GM13977 (cell line): Measurements from ENCODE around the gene NTMT1.

ENCODE experiments used
- DNase-seq: peaks from one replicate; pipeline ENCODE4 v3.0.0; 2012; ENCODE audit warnings: low spot score
- CTCF ChIP-seq: IDR thresholded peaks from 2 replicates; pipeline ENCODE4 v1.5.1; 2012; ENCODE audit warnings: mild to moderate bottlenecking, control low read depth; ENCODE audit not compliant: insufficient read depth; ENCODE audit errors: extremely low read depth, missing control alignments
- in situ Hi-C: fragments of 300-500 bp; cut with MboI; formaldehyde crosslinking; loops from one replicate; pipeline ENCODE4 v1.12.0; 2022; ENCODE audit warnings: low sequenced_read_pairs, low pct_unique_long_range_greater_than_20kb, mixed read lengths, inconsistent platforms; ENCODE audit not compliant: unreplicated experiment

Gene NTMT1

GRCh38 chr9:129667850-129668249 lies 41.9 kb downstream of the NTMT1 start:
- DNase-seq = no peak
- no peak for TF ChIP-seq CTCF
- in situ Hi-C loops = loop anchor here (25.0 kb wide), 1 partner anchor 119 kb away; no protein-coding TSS in a partner anchor

GRCh38 chr9:129669141-129669718 lies 43.3 kb downstream of the NTMT1 start:
- DNase-seq = no peak
- TF ChIP-seq CTCF = no peak
- in situ Hi-C loops = loop anchor here (25.0 kb wide), 1 partner anchor 118 kb away; no protein-coding TSS in a partner anchor

- in situ Hi-C loops = loop anchor here (25.0 kb wide), 1 partner anchor 117 kb away; no protein-coding TSS in a partner anchor
- DNase-seq = no peak
- TF ChIP-seq CTCF = no peak
These were observed 44.0 kb downstream of the NTMT1 start for GRCh38 chr9:129669946-129670345.

GRCh38 chr9:129671065-129671464 lies 45.1 kb downstream of the NTMT1 start:
- in situ Hi-C loops = loop anchor here (25.0 kb wide), 1 partner anchor 116 kb away; no protein-coding TSS in a partner anchor
- TF ChIP-seq CTCF = no peak
- no peak for DNase-seq

- in situ Hi-C loops = loop anchor here (25.0 kb wide), 1 partner anchor 116 kb away; no protein-coding TSS in a partner anchor
- no peak for TF ChIP-seq CTCF
- no peak for DNase-seq
These were observed 45.6 kb downstream of the NTMT1 start for GRCh38 chr9:129671519-129671918.

- DNase-seq = no peak
- in situ Hi-C loops = loop anchor here (25.0 kb wide), 1 partner anchor 115 kb away; no protein-coding TSS in a partner anchor
- TF ChIP-seq CTCF = no peak
These were observed 46.7 kb downstream of the NTMT1 start for GRCh38 chr9:129672702-129673101.

- no peak for TF ChIP-seq CTCF
- in situ Hi-C loops = loop anchor here (25.0 kb wide), 1 partner anchor 114 kb away; no protein-coding TSS in a partner anchor
- DNase-seq = no peak
These were observed 47.6 kb downstream of the NTMT1 start for GRCh38 chr9:129673602-129674001.
